HepG2 (cell line): Measurements from ENCODE around the gene SLC50A1. TPM values are rescaled to one million over a fixed set of nuclear protein-coding genes. Genes with fewer than 3 reads are reported as not detected.

Experiments
- ATF5 ChIP-seq: sonication (generic); formaldehyde crosslinking; IDR thresholded peaks from 2 replicates; pipeline ENCODE4 v1.4.0; 2020; ENCODE audit warnings: mild to moderate bottlenecking, low read depth, missing genetic modification reagents
- IKZF1 ChIP-seq: fragments of 450-650 bp; IDR thresholded peaks from 2 replicates; pipeline ENCODE4 v1.7.1; 2016
- NONO ChIP-seq, 2 experiments: fragments of 450-650 bp in 1 of 2; sonication (generic) in 1 of 2; formaldehyde crosslinking in 1 of 2; IDR thresholded peaks in 1 of 2; conservative IDR thresholded peaks in 1 of 2; 2 replicates each; pipeline versions ENCODE4 v1.6.1 to v1.8.0; 2017 to 2022; ENCODE audit warnings: mild to moderate bottlenecking in 1 of 2, missing genetic modification reagents in 1 of 2, moderate library complexity in 1 of 2
- SMC3 ChIP-seq: IDR thresholded peaks from 2 replicates; pipeline ENCODE4 v1.6.1; 2011; ENCODE audit warnings: low read length, improper control_type of control experiment
- SNAPC4 ChIP-seq: sonication (generic); formaldehyde crosslinking; IDR thresholded peaks from 2 replicates; pipeline ENCODE4 v1.4.0; 2020; ENCODE audit warnings: mild to moderate bottlenecking, missing genetic modification reagents
- TFAP4 ChIP-seq: sonication (generic); IDR thresholded peaks from 2 replicates; pipeline ENCODE4 v1.6.1; 2016; ENCODE audit warnings: low read depth, borderline replicate concordance
- ZBTB14 ChIP-seq: sonication (generic); formaldehyde crosslinking; IDR thresholded peaks from 2 replicates; pipeline ENCODE4 v1.4.0; 2020; ENCODE audit warnings: missing genetic modification reagents
- ZNF143 ChIP-seq: sonication (generic); formaldehyde crosslinking; IDR thresholded peaks from 2 replicates; pipeline ENCODE4 v1.4.0; 2020; ENCODE audit warnings: missing genetic modification reagents
- ZNF350 ChIP-seq: sonication (generic); formaldehyde crosslinking; IDR thresholded peaks from 2 replicates; pipeline ENCODE4 v1.4.0; 2020; ENCODE audit warnings: mild to moderate bottlenecking, low read depth, missing genetic modification reagents, borderline replicate concordance
- ZNF646 ChIP-seq: sonication (generic); formaldehyde crosslinking; IDR thresholded peaks from 2 replicates; pipeline ENCODE4 v1.9.0; 2021; ENCODE audit warnings: mild to moderate bottlenecking, missing genetic modification reagents
- ZNF749 ChIP-seq: sonication (generic); formaldehyde crosslinking; IDR thresholded peaks from 2 replicates; pipeline ENCODE4 v1.8.0; 2022; ENCODE audit warnings: mild to moderate bottlenecking, missing genetic modification reagents, moderate library complexity, borderline replicate concordance
- polyA plus RNA-seq, 8 experiments: library from polyadenylated mRNA; depleted of rRNA in 3 of 8; stranded (reverse) in 7 of 8; unstranded in 1 of 8; fragments of >200 nt; fragmentation: Illumina TruSeq in 4 of 8; extraction: Trizol in 4 of 8; gene quantifications; 2 replicates each; pipeline versions ENCODE4 v1.2.1 to v1.2.3, GENCODE V29; 2011 to 2016; ENCODE audit warnings: low read depth in 4 of 8, missing spikeins in 1 of 8, mixed read lengths in 1 of 8; ENCODE audit not compliant: insufficient read depth in 1 of 8
- total RNA-seq, 5 experiments: library from RNA; depleted of rRNA; stranded (reverse); fragments of >200 nt; fragmentation: Illumina TruSeq; extraction: Trizol; gene quantifications; 2 replicates each; pipeline ENCODE4 v1.2.3, GENCODE V29; 2016; ENCODE audit warnings: low read depth in 1 of 5

The SLC50A1 gene
- total and polyA plus RNA-seq, 2 of the 13 experiments (the other 11 are each of a cell fraction or from before 2014, with no cell fraction given), result 22.5 to 46.8 TPM

GRCh38 chr1:155127105-155127966 lies 8.3 kb upstream of the SLC50A1 start, which contains the start of gene EFNA1 (continued):
- peak; percentile 12; the same call in 1 of the 2 replicates for TF ChIP-seq SNAPC4 (CRISPR knock-in tag)
- TF ChIP-seq ZNF350 (CRISPR knock-in tag), result peak; percentile 45; the same call in 1 of the 2 replicates
- peak; percentile 68; the same call in 1 of the 2 replicates for TF ChIP-seq TFAP4
- peak; percentile 31; the same call in 1 of the 2 replicates for TF ChIP-seq SMC3
- peak; percentile 97 for TF ChIP-seq ZNF646
- TF ChIP-seq ATF5 (CRISPR knock-in tag), result no peak
- peak; percentile 51; the same call in 1 of the 2 replicates for TF ChIP-seq ZBTB14 (CRISPR knock-in tag)
- no peak for TF ChIP-seq IKZF1
- TF ChIP-seq ZNF143 (CRISPR knock-in tag), result peak; percentile 48; the same call in 1 of the 2 replicates
- peak; percentile 69; the same call in 1 of the 2 replicates for TF ChIP-seq ZNF749 (CRISPR knock-in tag)
- no peak for TF ChIP-seq NONO (IDR thresholded peaks at IDR 0.05)
- peak; percentile 96 for TF ChIP-seq NONO (CRISPR knock-in tag; conservative IDR thresholded peaks at IDR 0.05)
